Astrocyte (in vitro differentiated cells and primary cell): ENCODE data around the gene APIP. TPM values are rescaled to one million over a fixed set of nuclear protein-coding genes. Genes with fewer than 3 reads are reported as not detected.

Experiments used
- DNase-seq: peaks from one replicate; pipeline ENCODE4 v3.0.0-alpha.2; 2010; ENCODE audit warnings: low read depth
- FAIRE-seq: peaks from 2 replicates; lab custom pipeline; 2011; peaks lifted over from hg19 to GRCh38; lab: Jason Lieb, UNC
- H2AFZ ChIP-seq: 2 replicates; pipeline ENCODE4 v1.6.0; 2012; ENCODE audit warnings: low read depth, low read length, inconsistent platforms
- H3K27ac ChIP-seq: 2 replicates; pipeline ENCODE4 v1.5.1; 2011; ENCODE audit warnings: low read depth, low read length, inconsistent platforms
- H3K27me3 ChIP-seq: 2 replicates; pipeline ENCODE4 v1.6.0; 2011; ENCODE audit warnings: low read length, inconsistent platforms; ENCODE audit not compliant: insufficient read depth
- H3K36me3 ChIP-seq: 2 replicates; pipeline ENCODE4 v1.5.1; 2011; ENCODE audit warnings: low read length, inconsistent platforms; ENCODE audit not compliant: insufficient read depth
- H3K4me1 ChIP-seq: 2 replicates; pipeline ENCODE4 v1.5.1; 2011; ENCODE audit warnings: low read length, inconsistent platforms; ENCODE audit not compliant: insufficient read depth
- H3K4me2 ChIP-seq: 2 replicates; pipeline ENCODE4 v1.6.0; 2012; ENCODE audit warnings: low read length, inconsistent platforms
- H3K4me3 ChIP-seq: 2 replicates; pipeline ENCODE4 v1.5.1; 2011; ENCODE audit warnings: low read depth, mild to moderate bottlenecking, low read length, inconsistent platforms; ENCODE audit not compliant: insufficient read depth
- H3K79me2 ChIP-seq: 2 replicates; pipeline ENCODE4 v1.6.0; 2012; ENCODE audit warnings: mild to moderate bottlenecking, low read length, inconsistent platforms; ENCODE audit not compliant: insufficient read depth
- H3K9ac ChIP-seq: 2 replicates; pipeline ENCODE4 v1.6.0; 2012; ENCODE audit warnings: mild to moderate bottlenecking, low read length, inconsistent platforms
- H3K9me3 ChIP-seq: 2 replicates; pipeline ENCODE4 v1.5.1; 2012; ENCODE audit warnings: low read depth, mild to moderate bottlenecking, low read length, inconsistent platforms; ENCODE audit not compliant: insufficient read depth
- H4K20me1 ChIP-seq: 2 replicates; pipeline ENCODE4 v1.6.0; 2012; ENCODE audit warnings: low read length, inconsistent platforms; ENCODE audit not compliant: insufficient read depth
- H3K27ac Mint-ChIP-seq: one replicate; pipeline ENCODE4 v1.8.0; 2021; ENCODE audit warnings: mild to moderate bottlenecking, mixed read lengths; ENCODE audit not compliant: unreplicated experiment
- H3K27me3 Mint-ChIP-seq: one replicate; pipeline ENCODE4 v1.8.0; 2021; ENCODE audit warnings: low read depth, mixed read lengths; ENCODE audit not compliant: unreplicated experiment
- H3K36me3 Mint-ChIP-seq: one replicate; pipeline ENCODE4 v1.8.0; 2021; ENCODE audit warnings: low read depth, mixed read lengths; ENCODE audit not compliant: unreplicated experiment
- H3K4me1 Mint-ChIP-seq: one replicate; pipeline ENCODE4 v1.8.0; 2021; ENCODE audit warnings: low read depth, mixed read lengths; ENCODE audit not compliant: unreplicated experiment
- H3K4me3 Mint-ChIP-seq: one replicate; pipeline ENCODE4 v1.8.0; 2021; ENCODE audit warnings: mild to moderate bottlenecking, moderate library complexity, mixed read lengths; ENCODE audit not compliant: unreplicated experiment
- H3K9me3 Mint-ChIP-seq: one replicate; pipeline ENCODE4 v1.8.0; 2021; ENCODE audit warnings: mild to moderate bottlenecking, mixed read lengths; ENCODE audit not compliant: unreplicated experiment
- EZH2 ChIP-seq: IDR thresholded peaks from 2 replicates; pipeline ENCODE4 v1.6.1; 2012; ENCODE audit warnings: mild to moderate bottlenecking, low read length, inconsistent platforms; ENCODE audit not compliant: insufficient read depth
- total RNA-seq: library from RNA; stranded (reverse); gene quantifications from 2 replicates; pipeline ENCODE4 v1.2.1, GENCODE V29; 2021
- TF ChIP-seq, protein P1 (sequence below): IDR thresholded peaks from 2 replicates; pipeline ENCODE4 v1.5.1; 2011; ENCODE audit warnings: low read depth, mild to moderate bottlenecking, inconsistent platforms, low read length, moderate library complexity; ENCODE audit not compliant: insufficient read depth

APIP gene
- total RNA-seq, 1 donor from 2014 or later: 13.9 TPM

- Histone ChIP-seq H3K36me3 (no peaks in the 10 kb centered on the region), H2AFZ (no peak overlapping the region), H3K4me3 (no peak overlapping the region), H3K4me2 (no peak overlapping the region), H3K27me3 (no peaks in the 10 kb centered on the region), H3K4me1 (peaks cover 9% of the 10 kb centered on the region), H3K27ac (no peak overlapping the region), H3K9me3 (no peaks in the 10 kb centered on the region), H4K20me1 (peaks cover 20% of the 10 kb centered on the region), H3K79me2 (peaks cover 64% of the 10 kb centered on the region), H3K9ac (no peak overlapping the region)
- Mint-ChIP-seq H3K27ac (no peak overlapping the region), H3K36me3 (no peaks in the 10 kb centered on the region), H3K27me3 (no peaks in the 10 kb centered on the region), H3K9me3 (no peaks in the 10 kb centered on the region), H3K4me3 (no peak overlapping the region), H3K4me1 (peaks cover 10% of the 10 kb centered on the region)
- DNase-seq (no peak), FAIRE-seq (no peak)
- TF ChIP-seq EZH2: no peak
- TF ChIP-seq, protein P1, sequence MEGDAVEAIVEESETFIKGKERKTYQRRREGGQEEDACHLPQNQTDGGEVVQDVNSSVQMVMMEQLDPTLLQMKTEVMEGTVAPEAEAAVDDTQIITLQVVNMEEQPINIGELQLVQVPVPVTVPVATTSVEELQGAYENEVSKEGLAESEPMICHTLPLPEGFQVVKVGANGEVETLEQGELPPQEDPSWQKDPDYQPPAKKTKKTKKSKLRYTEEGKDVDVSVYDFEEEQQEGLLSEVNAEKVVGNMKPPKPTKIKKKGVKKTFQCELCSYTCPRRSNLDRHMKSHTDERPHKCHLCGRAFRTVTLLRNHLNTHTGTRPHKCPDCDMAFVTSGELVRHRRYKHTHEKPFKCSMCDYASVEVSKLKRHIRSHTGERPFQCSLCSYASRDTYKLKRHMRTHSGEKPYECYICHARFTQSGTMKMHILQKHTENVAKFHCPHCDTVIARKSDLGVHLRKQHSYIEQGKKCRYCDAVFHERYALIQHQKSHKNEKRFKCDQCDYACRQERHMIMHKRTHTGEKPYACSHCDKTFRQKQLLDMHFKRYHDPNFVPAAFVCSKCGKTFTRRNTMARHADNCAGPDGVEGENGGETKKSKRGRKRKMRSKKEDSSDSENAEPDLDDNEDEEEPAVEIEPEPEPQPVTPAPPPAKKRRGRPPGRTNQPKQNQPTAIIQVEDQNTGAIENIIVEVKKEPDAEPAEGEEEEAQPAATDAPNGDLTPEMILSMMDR: no peak
Measured at GRCh38 chr11:34928960-34929680, 12.9 kb upstream of the APIP start.

DNA sequence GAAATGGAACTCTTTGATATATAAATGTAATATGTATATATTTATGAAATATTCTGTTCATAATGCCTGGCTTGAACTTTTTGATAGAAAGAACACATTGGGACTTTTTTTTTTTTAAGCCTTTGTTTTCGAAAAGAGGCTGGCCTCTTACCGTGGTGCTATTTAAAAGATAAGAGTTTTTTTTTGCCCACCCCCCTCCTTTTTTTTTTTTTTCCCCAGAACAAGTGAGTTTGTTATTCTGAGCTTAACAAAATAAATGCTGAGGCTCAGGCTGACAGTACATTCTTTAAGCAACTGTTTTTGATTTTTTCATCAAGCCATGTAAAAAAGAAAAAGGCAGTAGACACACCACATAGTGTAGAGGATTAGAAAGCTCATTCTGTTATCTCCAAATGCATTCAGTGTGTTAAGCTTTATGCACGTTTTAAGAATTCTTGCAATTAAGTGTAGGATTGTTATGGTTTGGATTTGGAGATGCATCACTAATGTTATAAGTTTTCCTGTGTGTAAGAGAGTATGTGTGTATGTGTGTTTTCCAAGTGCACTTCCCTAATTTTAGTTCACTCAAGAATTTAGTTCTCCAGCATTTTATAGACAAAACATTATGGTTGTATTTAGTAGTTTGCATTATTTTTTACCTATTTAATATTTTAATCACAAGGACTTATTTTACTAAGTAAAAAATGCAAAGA lies 12.2 kb upstream of the APIP start:
- peaks cover 26% of the 10 kb centered on the region for H4K20me1 ChIP-seq
- no peak overlapping the region for H3K9ac ChIP-seq
- no peak overlapping the region for H3K27ac ChIP-seq
- DNase-seq (no peak), FAIRE-seq (no peak)
- no peaks in the 10 kb centered on the region for H3K27me3 Mint-ChIP-seq
- H2AFZ ChIP-seq: no peak overlapping the region
- no peak for TF ChIP-seq EZH2
- TF ChIP-seq, protein P1: no peak
- H3K27me3 ChIP-seq: no peaks in the 10 kb centered on the region
- H3K9me3 ChIP-seq: no peaks in the 10 kb centered on the region
- H3K4me1 Mint-ChIP-seq: peaks cover 10% of the 10 kb centered on the region
- peaks cover 71% of the 10 kb centered on the region for H3K79me2 ChIP-seq
- no peak overlapping the region for H3K27ac Mint-ChIP-seq
- H3K36me3 Mint-ChIP-seq: no peaks in the 10 kb centered on the region
- no peak overlapping the region for H3K4me3 ChIP-seq
- no peaks in the 10 kb centered on the region for H3K9me3 Mint-ChIP-seq
- H3K4me2 ChIP-seq: no peak overlapping the region
- peaks cover 9% of the 10 kb centered on the region for H3K4me1 ChIP-seq
- no peaks in the 10 kb centered on the region for H3K36me3 ChIP-seq
- no peak overlapping the region for H3K4me3 Mint-ChIP-seq

DNA sequence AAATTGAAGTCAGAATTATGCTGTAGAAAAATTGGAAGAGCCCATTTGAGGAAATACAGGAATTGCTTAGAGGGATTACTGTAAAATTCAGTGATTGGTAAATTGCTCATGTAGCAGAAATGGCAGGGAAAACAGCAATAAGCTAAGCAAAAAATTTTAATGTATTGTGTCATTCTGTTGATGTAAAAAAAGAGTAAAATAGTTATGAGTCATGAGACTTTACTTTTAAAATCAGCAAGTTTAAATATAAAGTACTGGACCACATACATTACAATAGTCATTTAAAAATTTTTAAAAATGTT lies 10.6 kb upstream of the APIP start:
- no peaks in the 10 kb centered on the region for H3K9me3 Mint-ChIP-seq
- H3K4me3 Mint-ChIP-seq: no peak overlapping the region
- no peaks in the 10 kb centered on the region for H3K27me3 Mint-ChIP-seq

More for the DNA sequence above, 10.6 kb upstream of the APIP start:
- Histone ChIP-seq H3K79me2 (peaks cover 87% of the 10 kb centered on the region), H4K20me1 (peaks cover 32% of the 10 kb centered on the region), H3K9me3 (no peaks in the 10 kb centered on the region), H2AFZ (no peak overlapping the region), H3K4me3 (no peak overlapping the region), H3K9ac (peak overlapping the region; percentile 32), H3K36me3 (peaks cover 2% of the 10 kb centered on the region), H3K27me3 (no peaks in the 10 kb centered on the region), H3K4me1 (peaks cover 9% of the 10 kb centered on the region), H3K27ac (peak overlapping the region; percentile 10), H3K4me2 (peak overlapping the region; percentile 34)
- FAIRE-seq (no peak), DNase-seq (peak; percentile 35)
- Mint-ChIP-seq H3K27ac (no peak overlapping the region), H3K36me3 (no peaks in the 10 kb centered on the region), H3K4me1 (peaks cover 10% of the 10 kb centered on the region)
- no peak for TF ChIP-seq EZH2
- TF ChIP-seq, protein P1: no peak
